ENCODE data around the gene SLC22A3.

SLC22A3 gene

GRCh38 chr6:160375561-160375949 is 27.4 kb downstream of the SLC22A3 start:
- H3K9me3 ChIP-seq (ENCODE audit: severe bottlenecking) = no peaks in the 10 kb centered on the region
- no peak for DNase-seq (ENCODE audit: low spot score)
- no peaks in the 10 kb centered on the region for H3K27me3 ChIP-seq (ENCODE audit: insufficient read depth, poor library complexity, severe bottlenecking)
- no peak overlapping the region for H3K27ac ChIP-seq (ENCODE audit: poor library complexity, severe bottlenecking)
- H3K36me3 ChIP-seq (ENCODE audit: low read depth) = no peaks in the 10 kb centered on the region
- ATAC-seq (ENCODE audit: low read depth) = no peak
- TF ChIP-seq CTCF (IDR thresholded peaks at IDR 0.05; ENCODE audit: poor library complexity, severe bottlenecking) = no peak
- H3K4me1 ChIP-seq (ENCODE audit: insufficient read depth, poor library complexity, severe bottlenecking) = peaks cover 32% of the 10 kb centered on the region
- H3K4me3 ChIP-seq (ENCODE audit: severe bottlenecking) = no peak overlapping the region

GRCh38 chr6:160376445-160376844 is 28.3 kb downstream of the SLC22A3 start:
- Histone ChIP-seq H3K27ac (ENCODE audit: poor library complexity, severe bottlenecking) (no peak overlapping the region), H3K9me3 (ENCODE audit: severe bottlenecking) (no peaks in the 10 kb centered on the region), H3K27me3 (ENCODE audit: insufficient read depth, poor library complexity, severe bottlenecking) (no peaks in the 10 kb centered on the region), H3K36me3 (ENCODE audit: low read depth) (no peaks in the 10 kb centered on the region), H3K4me1 (ENCODE audit: insufficient read depth, poor library complexity, severe bottlenecking) (peaks cover 32% of the 10 kb centered on the region), H3K4me3 (ENCODE audit: severe bottlenecking) (no peak overlapping the region)
- peak; percentile 70 for ATAC-seq (ENCODE audit: low read depth)
- no peak for TF ChIP-seq CTCF (IDR thresholded peaks at IDR 0.05; ENCODE audit: poor library complexity, severe bottlenecking)
- DNase-seq (ENCODE audit: low spot score) = no peak

- TF ChIP-seq CTCF (IDR thresholded peaks at IDR 0.05; ENCODE audit: poor library complexity, severe bottlenecking) = no peak
- ATAC-seq (ENCODE audit: low read depth) (peak; percentile 66), DNase-seq (ENCODE audit: low spot score) (no peak)
- Histone ChIP-seq H3K27ac (ENCODE audit: poor library complexity, severe bottlenecking) (peak overlapping the region; percentile 62), H3K4me3 (ENCODE audit: severe bottlenecking) (no peak overlapping the region), H3K9me3 (ENCODE audit: severe bottlenecking) (no peaks in the 10 kb centered on the region), H3K36me3 (ENCODE audit: low read depth) (no peaks in the 10 kb centered on the region), H3K27me3 (ENCODE audit: insufficient read depth, poor library complexity, severe bottlenecking) (no peaks in the 10 kb centered on the region), H3K4me1 (ENCODE audit: insufficient read depth, poor library complexity, severe bottlenecking) (peaks cover 32% of the 10 kb centered on the region)
Measured at GRCh38 chr6:160378218-160378617, 30.0 kb downstream of the SLC22A3 start.

GRCh38 chr6:160378882-160379281 is 30.7 kb downstream of the SLC22A3 start:
- no peak for TF ChIP-seq CTCF (IDR thresholded peaks at IDR 0.05; ENCODE audit: poor library complexity, severe bottlenecking)
- no peaks in the 10 kb centered on the region for H3K36me3 ChIP-seq (ENCODE audit: low read depth)
- H3K4me1 ChIP-seq (ENCODE audit: insufficient read depth, poor library complexity, severe bottlenecking) = peaks cover 32% of the 10 kb centered on the region
- H3K27ac ChIP-seq (ENCODE audit: poor library complexity, severe bottlenecking) = peak overlapping the region; percentile 62
- no peak for ATAC-seq (ENCODE audit: low read depth)
- H3K4me3 ChIP-seq (ENCODE audit: severe bottlenecking) = no peak overlapping the region
- no peak for DNase-seq (ENCODE audit: low spot score)
- H3K27me3 ChIP-seq (ENCODE audit: insufficient read depth, poor library complexity, severe bottlenecking) = no peaks in the 10 kb centered on the region
- H3K9me3 ChIP-seq (ENCODE audit: severe bottlenecking) = no peaks in the 10 kb centered on the region

- peak overlapping the region; percentile 62 for H3K27ac ChIP-seq (ENCODE audit: poor library complexity, severe bottlenecking)
- H3K4me1 ChIP-seq (ENCODE audit: insufficient read depth, poor library complexity, severe bottlenecking) = peaks cover 32% of the 10 kb centered on the region
- DNase-seq (ENCODE audit: low spot score) = no peak
- no peaks in the 10 kb centered on the region for H3K9me3 ChIP-seq (ENCODE audit: severe bottlenecking)
- H3K27me3 ChIP-seq (ENCODE audit: insufficient read depth, poor library complexity, severe bottlenecking) = no peaks in the 10 kb centered on the region
- no peak for TF ChIP-seq CTCF (IDR thresholded peaks at IDR 0.05; ENCODE audit: poor library complexity, severe bottlenecking)
- peak; percentile 80 for ATAC-seq (ENCODE audit: low read depth)
- no peaks in the 10 kb centered on the region for H3K36me3 ChIP-seq (ENCODE audit: low read depth)
- no peak overlapping the region for H3K4me3 ChIP-seq (ENCODE audit: severe bottlenecking)
Measured at GRCh38 chr6:160379466-160379865, 31.3 kb downstream of the SLC22A3 start.
